CD4-positive, alpha-beta T cell (primary cell): ENCODE measurements around the gene BHLHA9. TPM values are rescaled to one million over a fixed set of nuclear protein-coding genes. Genes with fewer than 3 reads are reported as not detected.

Experiments used
- ATAC-seq: fragments of 200-7000 bp; cut with Tn5 transposase; one replicate; pipeline ENCODE4 v1.10.0; 2022; ENCODE audit warnings: mild to moderate bottlenecking; ENCODE audit not compliant: poor library complexity
- CTCF ChIA-PET: fragments of 350-600 bp; sonication (Branson Sonifier 250); formaldehyde crosslinking; loops from one replicate; lab custom pipeline; 2021; ENCODE audit warnings: antibody characterized with exemption, inconsistent platforms; lab: Charles Lee
- POLR2A ChIA-PET: fragments of 350-600 bp; sonication (Branson Sonifier 250); formaldehyde crosslinking; loops from one replicate; lab custom pipeline; 2021; ENCODE audit warnings: antibody characterized with exemption, inconsistent platforms; lab: Charles Lee
- DNase-seq, 14 experiments: peaks; one replicate each; pipeline ENCODE4 v3.0.0-alpha.2; 2013 to 2020; ENCODE audit warnings: mixed read lengths in 2 of 14
- H3K27ac ChIP-seq, 2 donors: one replicate each; pipeline versions ENCODE4 v1.5.1 to v1.7.0; 2013; ENCODE audit warnings: low read length in 2 of 2, low read depth in 1 of 2, mild to moderate bottlenecking in 1 of 2
- H3K27me3 ChIP-seq, 2 experiments: 1 replicate in 1 of 2; 2 replicates in 1 of 2; pipeline versions ENCODE4 v1.6.1 to v1.7.0; 2013; ENCODE audit warnings: low read length in 2 of 2, control low read depth in 1 of 2, mild to moderate bottlenecking in 1 of 2, moderate library complexity in 1 of 2; ENCODE audit not compliant: insufficient read depth in 2 of 2, control insufficient read depth in 1 of 2
- H3K36me3 ChIP-seq: one replicate; pipeline ENCODE4 v1.6.1; 2013; ENCODE audit warnings: low read length, control low read depth; ENCODE audit not compliant: insufficient read depth
- H3K4me1 ChIP-seq: one replicate; pipeline ENCODE4 v1.6.1; 2013; ENCODE audit warnings: low read length, control low read depth; ENCODE audit not compliant: insufficient read depth
- H3K4me3 ChIP-seq: one replicate; pipeline ENCODE4 v1.5.1; 2013; ENCODE audit warnings: mild to moderate bottlenecking, low read length, moderate library complexity
- H3K9me3 ChIP-seq, 2 experiments: 1 replicate in 1 of 2; 2 replicates in 1 of 2; pipeline versions ENCODE4 v1.6.1 to v1.7.0; 2013; ENCODE audit warnings: low read length in 2 of 2, mild to moderate bottlenecking in 2 of 2, control low read depth in 1 of 2, moderate library complexity in 1 of 2; ENCODE audit not compliant: control insufficient read depth in 1 of 2, insufficient read depth in 1 of 2
- H3K27ac Mint-ChIP-seq: one replicate; pipeline ENCODE4 v1.8.0; 2020; ENCODE audit warnings: mixed read lengths
- H3K27me3 Mint-ChIP-seq: one replicate; pipeline ENCODE4 v1.8.0; 2021; ENCODE audit warnings: mixed read lengths
- H3K36me3 Mint-ChIP-seq: one replicate; pipeline ENCODE4 v1.8.0; 2021; ENCODE audit warnings: low read depth, mixed read lengths
- H3K4me1 Mint-ChIP-seq: one replicate; pipeline ENCODE4 v1.8.0; 2021; ENCODE audit warnings: low read depth, mixed read lengths
- H3K4me3 Mint-ChIP-seq: one replicate; pipeline ENCODE4 v1.8.0; 2020; ENCODE audit warnings: mild to moderate bottlenecking, mixed read lengths
- H3K9me3 Mint-ChIP-seq: one replicate; pipeline ENCODE4 v1.8.0; 2020; ENCODE audit warnings: mixed read lengths
- CTCF ChIP-seq: fragments of 200-600 bp; IDR thresholded peaks from one replicate; pipeline ENCODE4 v1.8.0; 2022; ENCODE audit warnings: antibody characterized with exemption, mild to moderate bottlenecking
- intact Hi-C, 2 experiments: fragments of 100-400 bp; cut with DNase I in 1 of 2; cut with micrococcal nuclease in 1 of 2; formaldehyde crosslinking; loops; one replicate each; pipeline versions ENCODE4 v1.15.1 to v1.9.0; 2023 to 2025; cut with DNase I, micrococcal nuclease
- total RNA-seq, 174 experiments: library from RNA in 2 of 174; stranded (reverse) in 2 of 174; gene quantifications; one replicate each; pipeline ENCODE4 v1.2.3 and lab custom pipeline; 2021 to 2026

Gene BHLHA9
- total RNA-seq, 2 experiments from 2014 or later = not detected

- peaks cover 55% of the 10 kb centered on the region for H3K27me3 Mint-ChIP-seq
Observed at GRCh38 chr17:1232331-1232730, 37.9 kb upstream of the BHLHA9 start.

GRCh38 chr17:1232786-1233185 is 37.5 kb upstream of the BHLHA9 start:
- Histone ChIP-seq H3K27me3 (peaks cover 23 to 31% of the 10 kb centered on the region in 2 experiments), H3K36me3 (no peaks in the 10 kb centered on the region), H3K4me3 (no peak overlapping the region), H3K27ac (no peak overlapping the region), H3K4me1 (peaks cover 15% of the 10 kb centered on the region), H3K9me3 (peaks cover 0 to 5% of the 10 kb centered on the region in 2 experiments)
- no peaks in the 10 kb centered on the region for H3K9me3 Mint-ChIP-seq
- no peak overlapping the region for H3K27ac Mint-ChIP-seq
- CTCF ChIA-PET = no interaction called here
- H3K4me1 Mint-ChIP-seq = peaks cover 13% of the 10 kb centered on the region
- no peaks in the 10 kb centered on the region for H3K36me3 Mint-ChIP-seq
- POLR2A ChIA-PET = no interaction called here
- no peak for TF ChIP-seq CTCF
- DNase-seq = no peak
- H3K27me3 Mint-ChIP-seq = peaks cover 50% of the 10 kb centered on the region
- H3K4me3 Mint-ChIP-seq = peak overlapping the region; percentile 43
- no peak for ATAC-seq
- intact Hi-C loops = no loop called here

More at GRCh38 chr17:1232331-1232730, 37.9 kb upstream of the BHLHA9 start:
- ATAC-seq (no peak), DNase-seq (no peak)
- Histone ChIP-seq H3K4me3 (no peak overlapping the region), H3K27ac (no peak overlapping the region), H3K9me3 (peaks cover 0 to 3% of the 10 kb centered on the region in 2 experiments), H3K4me1 (peaks cover 15% of the 10 kb centered on the region), H3K36me3 (no peaks in the 10 kb centered on the region), H3K27me3 (peaks cover 28 to 31% of the 10 kb centered on the region in 2 experiments)
- no peak for TF ChIP-seq CTCF
- Mint-ChIP-seq H3K36me3 (no peaks in the 10 kb centered on the region), H3K9me3 (no peaks in the 10 kb centered on the region), H3K27ac (no peak overlapping the region), H3K4me1 (peaks cover 18% of the 10 kb centered on the region), H3K4me3 (no peak overlapping the region)
- POLR2A ChIA-PET = no interaction called here
- intact Hi-C loops = no loop called here
- CTCF ChIA-PET = no interaction called here

- Histone ChIP-seq H3K4me1 (peaks cover 15% of the 10 kb centered on the region), H3K9me3 (peaks cover 0 to 5% of the 10 kb centered on the region in 2 experiments), H3K27me3 (peaks cover 16 to 26% of the 10 kb centered on the region in 2 experiments), H3K4me3 (no peak overlapping the region), H3K36me3 (no peaks in the 10 kb centered on the region), H3K27ac (no peak overlapping the region)
- CTCF ChIA-PET = interaction anchor here (0.7 kb wide), 1 partner anchor 315 kb away, joined by 3 read pairs; no protein-coding TSS in a partner anchor
- Mint-ChIP-seq H3K9me3 (no peaks in the 10 kb centered on the region), H3K4me1 (peaks cover 14% of the 10 kb centered on the region), H3K4me3 (no peak overlapping the region), H3K27me3 (peaks cover 49% of the 10 kb centered on the region), H3K36me3 (no peaks in the 10 kb centered on the region), H3K27ac (no peak overlapping the region)
- intact Hi-C loops = no loop called here
- DNase-seq (no peak), ATAC-seq (no peak)
- no peak for TF ChIP-seq CTCF
- POLR2A ChIA-PET = no interaction called here
Observed at GRCh38 chr17:1234455-1234854, 35.8 kb upstream of the BHLHA9 start.
